ENCODE measurements around the gene ZNF44.

DNA sequence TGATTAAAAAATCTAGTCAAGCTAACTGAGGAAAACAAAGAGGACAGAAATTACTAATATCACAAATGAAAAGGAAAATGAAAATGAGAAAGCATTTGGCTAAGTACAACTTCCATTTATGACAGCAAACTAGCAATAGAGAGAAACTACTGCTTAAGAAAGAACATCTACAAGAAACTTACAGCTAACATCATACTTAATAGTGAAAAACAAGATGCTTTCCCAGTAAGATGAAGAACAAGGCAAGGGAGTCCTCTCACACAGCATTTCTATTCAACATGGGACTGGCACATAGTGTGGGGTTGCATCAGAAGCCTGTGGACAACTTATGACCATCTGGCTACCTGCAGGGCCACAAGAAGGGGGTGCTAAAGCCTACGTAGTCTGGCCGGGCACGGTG is 39.3 kb downstream of the ZNF44 start:
- TF ChIP-seq CTCF (IDR thresholded peaks at IDR 0.05) (no peak), POLR2A (IDR thresholded peaks at IDR 0.05) (no peak)

All from adrenal gland (tissue), 5 donors.